ENCODE measurements around the gene FLOT2.
"Not testable (repeated sequence)": the region's sequence is repeated elsewhere in the genome, so short reads cannot be mapped to it uniquely, and the experiment has no call there.

Gene FLOT2

GRCh38 chr17:28878158-28878910 lies 19.2 kb downstream of the FLOT2 start:
- H3K36me3 Mint-ChIP-seq (ENCODE audit: low read depth), result peaks cover 26% of the 10 kb centered on the region
- H3K27ac Mint-ChIP-seq, result no peak overlapping the region
- H3K4me3 Mint-ChIP-seq, result no peak overlapping the region
- DNase-seq, result no peak
- H3K4me1 Mint-ChIP-seq, result peaks cover 10% of the 10 kb centered on the region
- TF ChIP-seq CTCF (IDR thresholded peaks at IDR 0.05), result no peak
- peaks cover 11% of the 10 kb centered on the region for H3K9me3 Mint-ChIP-seq
- H3K27me3 Mint-ChIP-seq (ENCODE audit: low read depth, poor library complexity), result no peaks in the 10 kb centered on the region

- not testable (repeated sequence) for DNase-seq; H3K27ac Mint-ChIP-seq; H3K4me3 Mint-ChIP-seq; H3K27me3 Mint-ChIP-seq (ENCODE audit: low read depth, poor library complexity)
- Mint-ChIP-seq H3K36me3 (ENCODE audit: low read depth) (peaks cover 26% of the 10 kb centered on the region), H3K9me3 (peaks cover 11% of the 10 kb centered on the region), H3K4me1 (peaks cover 10% of the 10 kb centered on the region)
Measured at GRCh38 chr17:28877150-28877711, 20.3 kb downstream of the FLOT2 start.

GRCh38 chr17:28875848-28876550 lies 21.5 kb downstream of the FLOT2 start:
- DNase-seq, result no peak
- H3K4me1 Mint-ChIP-seq, result peaks cover 14% of the 10 kb centered on the region
- peaks cover 11% of the 10 kb centered on the region for H3K9me3 Mint-ChIP-seq
- H3K27ac Mint-ChIP-seq, result peak overlapping the region; percentile 72
- no peak overlapping the region for H3K4me3 Mint-ChIP-seq
- TF ChIP-seq CTCF (IDR thresholded peaks at IDR 0.05), result no peak
- no peaks in the 10 kb centered on the region for H3K27me3 Mint-ChIP-seq (ENCODE audit: low read depth, poor library complexity)
- H3K36me3 Mint-ChIP-seq (ENCODE audit: low read depth), result peaks cover 26% of the 10 kb centered on the region

- peaks cover 16% of the 10 kb centered on the region for H3K4me1 Mint-ChIP-seq
- H3K9me3 Mint-ChIP-seq, result peaks cover 11% of the 10 kb centered on the region
- DNase-seq, result no peak
- no peak overlapping the region for H3K4me3 Mint-ChIP-seq
- H3K36me3 Mint-ChIP-seq (ENCODE audit: low read depth), result peaks cover 21% of the 10 kb centered on the region
- H3K27me3 Mint-ChIP-seq (ENCODE audit: low read depth, poor library complexity), result no peaks in the 10 kb centered on the region
- H3K27ac Mint-ChIP-seq, result no peak overlapping the region
- no peak for TF ChIP-seq CTCF (IDR thresholded peaks at IDR 0.05)
Measured at GRCh38 chr17:28874750-28875149, 22.8 kb downstream of the FLOT2 start.

GRCh38 chr17:28873839-28874238 lies 23.7 kb downstream of the FLOT2 start:
- Mint-ChIP-seq H3K36me3 (ENCODE audit: low read depth) (peaks cover 16% of the 10 kb centered on the region), H3K27me3 (ENCODE audit: low read depth, poor library complexity) (no peaks in the 10 kb centered on the region), H3K9me3 (peaks cover 11% of the 10 kb centered on the region), H3K4me3 (no peak overlapping the region), H3K27ac (no peak overlapping the region), H3K4me1 (peaks cover 16% of the 10 kb centered on the region)
- no peak for DNase-seq
- no peak for TF ChIP-seq CTCF (IDR thresholded peaks at IDR 0.05)

GRCh38 chr17:28871056-28871579 lies 26.4 kb downstream of the FLOT2 start:
- no peaks in the 10 kb centered on the region for H3K36me3 Mint-ChIP-seq (ENCODE audit: low read depth)
- no peak overlapping the region for H3K4me3 Mint-ChIP-seq
- no peaks in the 10 kb centered on the region for H3K9me3 Mint-ChIP-seq
- peak overlapping the region; percentile 91 for H3K27ac Mint-ChIP-seq
- peaks cover 21% of the 10 kb centered on the region for H3K4me1 Mint-ChIP-seq
- DNase-seq, result no peak
- TF ChIP-seq CTCF (IDR thresholded peaks at IDR 0.05), result no peak
- peaks cover 8% of the 10 kb centered on the region for H3K27me3 Mint-ChIP-seq (ENCODE audit: low read depth, poor library complexity)

Data from nephron progenitor cell (in vitro differentiated cells).